HCT116 (cell line): ENCODE measurements around the gene BBS9. TPM values are rescaled to one million over a fixed set of nuclear protein-coding genes. Genes with fewer than 3 reads are reported as not detected.

Experiments
- ATAC-seq: fragments of 200-7000 bp; cut with Tn5 transposase; 2 replicates; pipeline ENCODE4 v1.9.1; 2020; ENCODE audit warnings: mild to moderate bottlenecking, moderate library complexity
- BruUV-seq: library from RNA; stranded (reverse); fragments of 400-500 nt; replicated peaks from 2 replicates; lab custom pipeline; 2021; lab: Mats Ljungman, UMichigan
- CTCF ChIA-PET: fragments of 300-600 bp; sonication (Branson Sonifier 250); formaldehyde crosslinking; loops from one replicate; lab custom pipeline; 2021; ENCODE audit warnings: antibody characterized with exemption; lab: Charles Lee
- POLR2A ChIA-PET: fragments of 300-600, 350-600 bp; sonication (Branson Sonifier 250); formaldehyde crosslinking; loops from one replicate; lab custom pipeline; 2021; ENCODE audit warnings: antibody characterized with exemption; lab: Charles Lee
- RAD21 ChIA-PET, 2 experiments: fragments of 300-600 bp; sonication (Branson Sonifier 250); formaldehyde crosslinking; loops; one replicate each; lab custom pipeline; 2023; ENCODE audit warnings: low total read pairs in 2 of 2; ENCODE audit not compliant: uncharacterized antibody in 2 of 2, unreplicated experiment in 2 of 2, low non-redundant PET in 1 of 2; lab: Charles Lee
- DNase-seq: peaks from one replicate; pipeline ENCODE4 v3.0.0-alpha.2; 2010; ENCODE audit warnings: low read depth, low spot score
- H2AFZ ChIP-seq: fragments of 200-600 bp; shearing (Covaris generic), sonication (generic); 2 replicates; pipeline ENCODE4 v1.6.1; 2017; ENCODE audit warnings: low read depth, mixed run types, mixed read lengths, antibody characterized with exemption, low read length; ENCODE audit not compliant: poor library complexity, severe bottlenecking
- H3K27ac ChIP-seq: 2 replicates; pipeline ENCODE4 v1.5.1; 2012; ENCODE audit warnings: low read depth, low read length
- H3K27me3 ChIP-seq: fragments of 200-600 bp; sonication (generic); 2 replicates; pipeline ENCODE4 v1.6.1; 2016; ENCODE audit warnings: mixed run types, low read length, mixed read lengths; ENCODE audit not compliant: insufficient read depth
- H3K36me3 ChIP-seq, 2 experiments: fragments of 200-500 bp in 1 of 2; fragments of 200-600 bp in 1 of 2; sonication (Bioruptor generic) in 1 of 2; sonication (generic) in 1 of 2; 2 replicates each; pipeline versions ENCODE4 v1.5.1 to v1.6.1; 2014 to 2016; ENCODE audit warnings: low read length in 2 of 2, inconsistent platforms in 1 of 2, mixed read lengths in 1 of 2, mixed run types in 1 of 2; ENCODE audit not compliant: insufficient read depth in 2 of 2, control insufficient read depth in 1 of 2
- H3K4me1 ChIP-seq, 2 experiments: fragments of 200-600 bp in 1 of 2; sonication (generic) in 1 of 2; 2 replicates each; pipeline versions ENCODE4 v1.5.1 to v1.6.1; 2012 to 2017; ENCODE audit warnings: low read length in 2 of 2, inconsistent platforms in 1 of 2, mild to moderate bottlenecking in 1 of 2, mixed read lengths in 1 of 2, mixed run types in 1 of 2, moderate library complexity in 1 of 2; ENCODE audit not compliant: insufficient read depth in 2 of 2, control insufficient read depth in 1 of 2
- H3K4me2 ChIP-seq: fragments of 200-600 bp; sonication (generic); 2 replicates; pipeline ENCODE4 v1.6.1; 2017; ENCODE audit warnings: mixed run types, low read length, mixed read lengths
- H3K4me3 ChIP-seq, 2 experiments: fragments of 200-600 bp in 1 of 2; sonication (generic) in 1 of 2; replicated peaks in 1 of 2; 2 replicates each; pipeline ENCODE4 v1.5.1; 2011 to 2016; ENCODE audit warnings: low read length in 2 of 2, control low read depth in 1 of 2, low read depth in 1 of 2, mild to moderate bottlenecking in 1 of 2, mixed read lengths in 1 of 2, mixed run types in 1 of 2
- H3K79me2 ChIP-seq: fragments of 200-600 bp; sonication (generic); 2 replicates; pipeline ENCODE4 v1.6.1; 2017; ENCODE audit warnings: mild to moderate bottlenecking, mixed run types, low read length, moderate library complexity, mixed read lengths; ENCODE audit not compliant: insufficient read depth
- H3K9ac ChIP-seq: fragments of 200-600 bp; sonication (generic); 2 replicates; pipeline ENCODE4 v1.6.1; 2016; ENCODE audit warnings: low read length, mixed read lengths
- H3K9me2 ChIP-seq: fragments of 200-600 bp; sonication (generic), shearing (Covaris generic); 2 replicates; pipeline ENCODE4 v1.6.1; 2017; ENCODE audit warnings: mixed run types, mild to moderate bottlenecking, moderate library complexity; ENCODE audit not compliant: insufficient read depth
- H3K9me3 ChIP-seq, 2 experiments: fragments of 200-500 bp in 1 of 2; fragments of 200-600 bp in 1 of 2; sonication (Bioruptor generic) in 1 of 2; sonication (generic) in 1 of 2; 2 replicates each; pipeline ENCODE4 v1.6.1; 2014 to 2017; ENCODE audit warnings: low read length in 2 of 2, mixed read lengths in 2 of 2, inconsistent platforms in 1 of 2, low read depth in 1 of 2, mild to moderate bottlenecking in 1 of 2, mixed run types in 1 of 2, moderate library complexity in 1 of 2; ENCODE audit not compliant: control insufficient read depth in 1 of 2, insufficient read depth in 1 of 2
- H4K20me1 ChIP-seq: fragments of 200-600 bp; sonication (generic), shearing (Covaris generic); 2 replicates; pipeline ENCODE4 v1.6.1; 2017; ENCODE audit warnings: mixed run types, mild to moderate bottlenecking, moderate library complexity; ENCODE audit not compliant: insufficient read depth
- CBX3 ChIP-seq: IDR thresholded peaks from 2 replicates; pipeline ENCODE4 v1.6.1; 2012; ENCODE audit warnings: low read depth
- CEBPB ChIP-seq: IDR thresholded peaks from 2 replicates; pipeline ENCODE4 v1.6.1; 2012; ENCODE audit warnings: low read depth
- EGR1 ChIP-seq: IDR thresholded peaks from 2 replicates; pipeline ENCODE4 v1.6.1; 2012; ENCODE audit warnings: low read depth
- ELF1 ChIP-seq: IDR thresholded peaks from 2 replicates; pipeline ENCODE4 v1.6.1; 2012; ENCODE audit warnings: low read depth, borderline replicate concordance
- FOSL1 ChIP-seq: IDR thresholded peaks from 2 replicates; pipeline ENCODE4 v1.6.1; 2012; ENCODE audit warnings: low read depth
- JUND ChIP-seq: IDR thresholded peaks from 2 replicates; pipeline ENCODE4 v1.6.1; 2012
- POLR2A ChIP-seq: IDR thresholded peaks from 2 replicates; pipeline ENCODE4 v1.7.0; 2011; ENCODE audit warnings: borderline replicate concordance; ENCODE audit not compliant: insufficient read depth, insufficient read length; ENCODE audit errors: extremely low read depth
- RAD21 ChIP-seq: IDR thresholded peaks from 2 replicates; pipeline ENCODE4 v1.6.1; 2012; ENCODE audit warnings: low read depth, mild to moderate bottlenecking
- REST ChIP-seq: IDR thresholded peaks from 2 replicates; pipeline ENCODE4 v1.6.1; 2012; ENCODE audit warnings: low read depth
- SIN3A ChIP-seq: IDR thresholded peaks from 2 replicates; pipeline ENCODE4 v1.6.1; 2012; ENCODE audit warnings: low read depth
- SRF ChIP-seq: IDR thresholded peaks from 2 replicates; pipeline ENCODE4 v1.6.1; 2012; ENCODE audit warnings: low read depth
- TCF7L2 ChIP-seq: IDR thresholded peaks from 2 replicates; pipeline ENCODE4 v1.7.0; 2011; ENCODE audit warnings: borderline replicate concordance, inconsistent platforms; ENCODE audit not compliant: insufficient read depth, insufficient read length; ENCODE audit errors: extremely low read depth
- YY1 ChIP-seq: IDR thresholded peaks from 2 replicates; pipeline ENCODE4 v1.6.1; 2011; ENCODE audit warnings: low read length, low read depth, moderate library complexity, mild to moderate bottlenecking; ENCODE audit not compliant: insufficient replicate concordance; ENCODE audit errors: extremely low read depth
- ZFX ChIP-seq: fragments of 450-650 bp; IDR thresholded peaks from 2 replicates; pipeline ENCODE4 v1.6.1; 2017
- intact Hi-C: fragments of 100-400 bp; cut with micrococcal nuclease; formaldehyde crosslinking; loops from 2 replicates; pipeline ENCODE4 v1.10.0; 2022
- total RNA-seq: library from RNA; stranded (reverse); gene quantifications from one replicate; pipeline ENCODE4 v1.2.1, GENCODE V29; 2021; ENCODE audit not compliant: unreplicated experiment
- TF ChIP-seq, protein P1 (sequence below): IDR thresholded peaks from 2 replicates; pipeline ENCODE4 v1.6.1; 2012
- TF ChIP-seq, protein P2 (sequence below): IDR thresholded peaks from 2 replicates; pipeline ENCODE4 v1.6.1; 2011; ENCODE audit warnings: mild to moderate bottlenecking, low read length, moderate library complexity; ENCODE audit not compliant: insufficient replicate concordance; ENCODE audit errors: extremely low read depth
- TF ChIP-seq, protein P3 (sequence below): IDR thresholded peaks from 2 replicates; pipeline ENCODE4 v1.6.1; 2012

The BBS9 gene
- total RNA-seq, 1 experiment from 2014 or later: 7.1 TPM

DNA sequence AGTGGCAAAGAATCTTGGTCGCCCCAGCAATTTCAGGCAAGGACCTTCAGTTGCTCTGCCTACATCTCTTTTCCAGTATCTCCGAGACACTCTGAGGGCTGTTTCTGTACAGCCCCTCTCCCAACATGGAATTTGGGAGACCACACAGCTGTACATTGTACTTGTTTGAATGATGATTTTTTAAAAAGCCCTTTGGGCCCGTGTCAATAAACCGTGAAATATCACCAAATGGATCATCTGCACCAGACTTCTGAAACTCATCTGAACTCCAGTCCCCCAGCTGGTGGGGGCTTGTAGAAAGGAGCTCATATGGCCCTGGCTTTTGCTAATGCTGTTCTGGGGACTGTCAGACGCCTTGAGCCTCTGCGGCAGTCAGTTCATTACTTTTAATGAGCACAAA lies 374.9 kb downstream of the BBS9 start:
- H3K27ac ChIP-seq: no peak overlapping the region
- no peaks in the 10 kb centered on the region for H3K9me3 ChIP-seq
- H3K4me1 ChIP-seq: no peaks in the 10 kb centered on the region
- H3K9ac ChIP-seq: no peak overlapping the region
- no peaks in the 10 kb centered on the region for H3K27me3 ChIP-seq
- no peaks in the 10 kb centered on the region for H4K20me1 ChIP-seq
- TF ChIP-seq POLR2A (no peak), TCF7L2 (no peak), CEBPB (no peak)
- H3K4me2 ChIP-seq: no peak overlapping the region
- H3K4me3 ChIP-seq: no peak overlapping the region
- intact Hi-C loops: no loop called here
- H3K79me2 ChIP-seq: no peaks in the 10 kb centered on the region
- ChIA-PET RAD21 (no interaction called here), CTCF (no interaction called here), POLR2A (no interaction called here)
- ATAC-seq (no peak), DNase-seq (no peak)
- BruUV-seq: no TSS peak
- H2AFZ ChIP-seq: no peak overlapping the region
- no peaks in the 10 kb centered on the region for H3K36me3 ChIP-seq
- no peaks in the 10 kb centered on the region for H3K9me2 ChIP-seq

DNA sequence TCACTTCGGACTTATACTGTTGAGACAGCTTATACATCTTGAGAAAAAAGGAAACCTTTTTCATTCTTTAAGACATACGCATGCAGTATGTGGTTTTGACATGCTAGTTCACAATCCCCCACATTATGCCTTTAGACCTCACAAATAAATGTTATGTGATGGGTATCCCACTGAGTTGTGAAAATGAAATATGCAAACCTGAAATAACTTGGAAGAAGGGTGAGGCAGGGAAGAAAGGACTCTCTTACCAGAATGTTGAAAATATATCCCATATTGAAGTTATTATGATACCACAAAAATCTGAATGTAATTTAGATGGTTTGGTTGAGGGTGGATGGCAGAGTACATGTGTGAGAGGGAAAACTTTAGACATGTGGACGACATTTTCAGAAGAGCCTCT lies 379.8 kb downstream of the BBS9 start:
- H3K9me2 ChIP-seq: no peaks in the 10 kb centered on the region
- no peak overlapping the region for H3K4me2 ChIP-seq
- no peaks in the 10 kb centered on the region for H4K20me1 ChIP-seq
- CTCF ChIA-PET: no interaction called here
- intact Hi-C loops: no loop called here
- TF ChIP-seq, protein P1, sequence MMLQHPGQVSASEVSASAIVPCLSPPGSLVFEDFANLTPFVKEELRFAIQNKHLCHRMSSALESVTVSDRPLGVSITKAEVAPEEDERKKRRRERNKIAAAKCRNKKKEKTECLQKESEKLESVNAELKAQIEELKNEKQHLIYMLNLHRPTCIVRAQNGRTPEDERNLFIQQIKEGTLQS: no peak
- TF ChIP-seq TCF7L2: no peak
- TF ChIP-seq SIN3A: no peak
- no peak for TF ChIP-seq RAD21
- no peak for TF ChIP-seq EGR1
- TF ChIP-seq, protein P2, sequence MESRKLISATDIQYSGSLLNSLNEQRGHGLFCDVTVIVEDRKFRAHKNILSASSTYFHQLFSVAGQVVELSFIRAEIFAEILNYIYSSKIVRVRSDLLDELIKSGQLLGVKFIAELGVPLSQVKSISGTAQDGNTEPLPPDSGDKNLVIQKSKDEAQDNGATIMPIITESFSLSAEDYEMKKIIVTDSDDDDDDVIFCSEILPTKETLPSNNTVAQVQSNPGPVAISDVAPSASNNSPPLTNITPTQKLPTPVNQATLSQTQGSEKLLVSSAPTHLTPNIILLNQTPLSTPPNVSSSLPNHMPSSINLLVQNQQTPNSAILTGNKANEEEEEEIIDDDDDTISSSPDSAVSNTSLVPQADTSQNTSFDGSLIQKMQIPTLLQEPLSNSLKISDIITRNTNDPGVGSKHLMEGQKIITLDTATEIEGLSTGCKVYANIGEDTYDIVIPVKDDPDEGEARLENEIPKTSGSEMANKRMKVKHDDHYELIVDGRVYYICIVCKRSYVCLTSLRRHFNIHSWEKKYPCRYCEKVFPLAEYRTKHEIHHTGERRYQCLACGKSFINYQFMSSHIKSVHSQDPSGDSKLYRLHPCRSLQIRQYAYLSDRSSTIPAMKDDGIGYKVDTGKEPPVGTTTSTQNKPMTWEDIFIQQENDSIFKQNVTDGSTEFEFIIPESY: no peak
- no peak for TF ChIP-seq ZFX
- TF ChIP-seq SRF: no peak
- no peak for TF ChIP-seq FOSL1
- TF ChIP-seq, protein P3, sequence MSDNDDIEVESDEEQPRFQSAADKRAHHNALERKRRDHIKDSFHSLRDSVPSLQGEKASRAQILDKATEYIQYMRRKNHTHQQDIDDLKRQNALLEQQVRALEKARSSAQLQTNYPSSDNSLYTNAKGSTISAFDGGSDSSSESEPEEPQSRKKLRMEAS: no peak
- TF ChIP-seq ELF1: no peak
- no peak for TF ChIP-seq JUND
- no peak for TF ChIP-seq POLR2A
- TF ChIP-seq YY1: no peak
- no peak for TF ChIP-seq REST
- no peak for TF ChIP-seq CBX3
- BruUV-seq: no TSS peak
- RAD21 ChIA-PET: no interaction called here
- no peaks in the 10 kb centered on the region for H3K36me3 ChIP-seq
- 0 out of 2 replicates have a peak, but pooled peaks cover 6% of the 10 kb centered on the region for H3K27me3 ChIP-seq
- ATAC-seq: no peak
- H3K9ac ChIP-seq: no peak overlapping the region
- H3K9me3 ChIP-seq: no peaks in the 10 kb centered on the region
- POLR2A ChIA-PET: no interaction called here
- H3K27ac ChIP-seq: no peak overlapping the region
- no peaks in the 10 kb centered on the region for H3K79me2 ChIP-seq
- no peaks in the 10 kb centered on the region for H3K4me1 ChIP-seq
- no peak overlapping the region for H3K4me3 ChIP-seq
- no peak for DNase-seq
- H2AFZ ChIP-seq: no peak overlapping the region
